OCI-LY7 (cell line): ENCODE data around the gene PRAC2. TPM values are rescaled to one million over a fixed set of nuclear protein-coding genes. Genes with fewer than 3 reads are reported as not detected.

Experiments used
- BruUV-seq: library from RNA; stranded (reverse); fragments of 400-500 nt; replicated peaks from 2 replicates; lab custom pipeline; 2021; lab: Mats Ljungman, UMichigan
- CTCF ChIA-PET: fragments of 300-600 bp; sonication (Branson Sonifier 250); formaldehyde crosslinking; loops from one replicate; lab custom pipeline; 2022; ENCODE audit warnings: antibody characterized with exemption; ENCODE audit not compliant: unreplicated experiment; lab: Charles Lee
- POLR2A ChIA-PET: fragments of 300-600 bp; sonication (Branson Sonifier 250); formaldehyde crosslinking; loops from one replicate; lab custom pipeline; 2022; ENCODE audit warnings: antibody characterized with exemption; lab: Charles Lee
- DNase-seq: peaks from one replicate; pipeline ENCODE4 v3.0.0-alpha.2; 2015; ENCODE audit warnings: low spot score
- H2AFZ ChIP-seq: fragments of 200-600 bp; sonication (generic), shearing (Covaris generic); 2 replicates; pipeline ENCODE4 v1.6.1; 2014; ENCODE audit warnings: mild to moderate bottlenecking, antibody characterized with exemption, low read length, moderate library complexity
- H3K27ac ChIP-seq: fragments of 200-600 bp; sonication (generic); 2 replicates; pipeline ENCODE4 v1.5.1; 2014; ENCODE audit warnings: mixed run types, low read depth, mild to moderate bottlenecking, moderate library complexity, low read length, inconsistent platforms; ENCODE audit not compliant: poor library complexity, severe bottlenecking
- H3K36me3 ChIP-seq: fragments of 200-600 bp; sonication (generic); 2 replicates; pipeline ENCODE4 v1.6.1; 2014; ENCODE audit warnings: mild to moderate bottlenecking, antibody characterized with exemption, low read length, moderate library complexity, mixed read lengths; ENCODE audit not compliant: insufficient read depth
- H3K4me1 ChIP-seq: fragments of 200-600 bp; sonication (generic); 2 replicates; pipeline ENCODE4 v1.5.1; 2014; ENCODE audit warnings: mild to moderate bottlenecking, low read length; ENCODE audit not compliant: insufficient read depth, poor library complexity, severe bottlenecking
- H3K4me2 ChIP-seq: fragments of 200-600 bp; sonication (generic); 2 replicates; pipeline ENCODE4 v1.6.1; 2014; ENCODE audit warnings: mild to moderate bottlenecking, low read length
- H3K4me3 ChIP-seq: fragments of 200-600 bp; sonication (generic); 2 replicates; pipeline ENCODE4 v1.5.1; 2014; ENCODE audit warnings: mild to moderate bottlenecking, low read depth, low read length; ENCODE audit not compliant: poor library complexity, severe bottlenecking
- H3K79me2 ChIP-seq: fragments of 200-600 bp; sonication (generic); 2 replicates; pipeline ENCODE4 v1.6.1; 2016; ENCODE audit warnings: low read depth, mild to moderate bottlenecking, low read length, moderate library complexity, mixed read lengths; ENCODE audit not compliant: insufficient read depth
- H3K9me2 ChIP-seq: fragments of 200-600 bp; sonication (generic); 2 replicates; pipeline ENCODE4 v1.6.1; 2016; ENCODE audit warnings: mild to moderate bottlenecking, low read length, mixed read lengths; ENCODE audit not compliant: insufficient read depth
- H3K9me3 ChIP-seq: fragments of 200-600 bp; sonication (generic); 2 replicates; pipeline ENCODE4 v1.6.1; 2014; ENCODE audit warnings: mild to moderate bottlenecking, mixed run types, low read length, mixed read lengths
- H4K20me1 ChIP-seq: fragments of 200-600 bp; sonication (generic); 2 replicates; pipeline ENCODE4 v1.6.1; 2014; ENCODE audit warnings: mild to moderate bottlenecking, antibody characterized with exemption, low read length, moderate library complexity, mixed read lengths; ENCODE audit not compliant: insufficient read depth
- EZH2phosphoT487 ChIP-seq: fragments of 200-600 bp; sonication (generic); IDR thresholded peaks from 2 replicates; pipeline ENCODE4 v1.6.1; 2018; ENCODE audit warnings: low read depth, borderline replicate concordance, mild to moderate bottlenecking, mixed run types, antibody characterized with exemption, low read length, moderate library complexity, mixed read lengths
- intact Hi-C: fragments of 100-400 bp; cut with micrococcal nuclease; formaldehyde crosslinking; loops from one replicate; pipeline ENCODE4 v1.10.0; 2022; ENCODE audit not compliant: unreplicated experiment
- total RNA-seq, 2 experiments: library from RNA; depleted of rRNA in 1 of 2; stranded (reverse); fragments of >200 nt in 1 of 2; shearing (Covaris generic) in 1 of 2; gene quantifications; 2 replicates each; pipeline ENCODE4 v1.2.3, GENCODE V29; 2014 to 2022
- TF ChIP-seq, protein P1 (sequence below): fragments of 200-600 bp; sonication (generic); conservative IDR thresholded peaks from 2 replicates; pipeline ENCODE4 v1.5.1; 2014; ENCODE audit warnings: mild to moderate bottlenecking, antibody characterized with exemption, low read length, moderate library complexity, mixed read lengths

PRAC2 gene
- total RNA-seq, 2 experiments from 2014 or later = not detected

DNA sequence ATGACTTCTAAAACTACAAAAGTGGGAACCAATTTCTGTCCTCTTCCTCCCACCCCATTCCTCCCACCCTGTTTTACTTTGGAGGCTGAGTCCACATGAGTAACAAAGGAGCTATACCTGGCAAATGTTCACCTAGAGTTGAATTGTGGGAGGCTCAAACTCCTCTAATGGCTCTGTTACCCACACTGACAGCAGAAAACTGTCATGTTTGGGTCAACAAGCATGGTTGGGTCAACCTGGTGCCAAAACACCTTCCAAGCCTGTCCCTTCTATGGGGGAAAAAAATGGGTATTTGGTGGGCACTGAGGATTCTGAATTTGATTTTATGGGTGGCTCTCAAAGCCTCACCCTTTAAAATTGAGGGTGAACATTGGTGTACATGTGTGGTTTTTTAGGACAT is 17.6 kb downstream of the PRAC2 start:
- Histone ChIP-seq H3K27ac (no peak overlapping the region), H2AFZ (no peak overlapping the region), H3K9me3 (no peaks in the 10 kb centered on the region), H3K4me2 (no peak overlapping the region), H3K4me1 (no peaks in the 10 kb centered on the region), H4K20me1 (no peaks in the 10 kb centered on the region), H3K36me3 (no peaks in the 10 kb centered on the region), H3K9me2 (no peaks in the 10 kb centered on the region), H3K4me3 (no peak overlapping the region), H3K79me2 (no peaks in the 10 kb centered on the region)
- no TSS peak for BruUV-seq
- POLR2A ChIA-PET = no interaction called here
- intact Hi-C loops = no loop called here
- CTCF ChIA-PET = no interaction called here
- TF ChIP-seq, protein P1, sequence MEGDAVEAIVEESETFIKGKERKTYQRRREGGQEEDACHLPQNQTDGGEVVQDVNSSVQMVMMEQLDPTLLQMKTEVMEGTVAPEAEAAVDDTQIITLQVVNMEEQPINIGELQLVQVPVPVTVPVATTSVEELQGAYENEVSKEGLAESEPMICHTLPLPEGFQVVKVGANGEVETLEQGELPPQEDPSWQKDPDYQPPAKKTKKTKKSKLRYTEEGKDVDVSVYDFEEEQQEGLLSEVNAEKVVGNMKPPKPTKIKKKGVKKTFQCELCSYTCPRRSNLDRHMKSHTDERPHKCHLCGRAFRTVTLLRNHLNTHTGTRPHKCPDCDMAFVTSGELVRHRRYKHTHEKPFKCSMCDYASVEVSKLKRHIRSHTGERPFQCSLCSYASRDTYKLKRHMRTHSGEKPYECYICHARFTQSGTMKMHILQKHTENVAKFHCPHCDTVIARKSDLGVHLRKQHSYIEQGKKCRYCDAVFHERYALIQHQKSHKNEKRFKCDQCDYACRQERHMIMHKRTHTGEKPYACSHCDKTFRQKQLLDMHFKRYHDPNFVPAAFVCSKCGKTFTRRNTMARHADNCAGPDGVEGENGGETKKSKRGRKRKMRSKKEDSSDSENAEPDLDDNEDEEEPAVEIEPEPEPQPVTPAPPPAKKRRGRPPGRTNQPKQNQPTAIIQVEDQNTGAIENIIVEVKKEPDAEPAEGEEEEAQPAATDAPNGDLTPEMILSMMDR = no peak
- no peak for TF ChIP-seq EZH2phosphoT487
- DNase-seq = no peak

DNA sequence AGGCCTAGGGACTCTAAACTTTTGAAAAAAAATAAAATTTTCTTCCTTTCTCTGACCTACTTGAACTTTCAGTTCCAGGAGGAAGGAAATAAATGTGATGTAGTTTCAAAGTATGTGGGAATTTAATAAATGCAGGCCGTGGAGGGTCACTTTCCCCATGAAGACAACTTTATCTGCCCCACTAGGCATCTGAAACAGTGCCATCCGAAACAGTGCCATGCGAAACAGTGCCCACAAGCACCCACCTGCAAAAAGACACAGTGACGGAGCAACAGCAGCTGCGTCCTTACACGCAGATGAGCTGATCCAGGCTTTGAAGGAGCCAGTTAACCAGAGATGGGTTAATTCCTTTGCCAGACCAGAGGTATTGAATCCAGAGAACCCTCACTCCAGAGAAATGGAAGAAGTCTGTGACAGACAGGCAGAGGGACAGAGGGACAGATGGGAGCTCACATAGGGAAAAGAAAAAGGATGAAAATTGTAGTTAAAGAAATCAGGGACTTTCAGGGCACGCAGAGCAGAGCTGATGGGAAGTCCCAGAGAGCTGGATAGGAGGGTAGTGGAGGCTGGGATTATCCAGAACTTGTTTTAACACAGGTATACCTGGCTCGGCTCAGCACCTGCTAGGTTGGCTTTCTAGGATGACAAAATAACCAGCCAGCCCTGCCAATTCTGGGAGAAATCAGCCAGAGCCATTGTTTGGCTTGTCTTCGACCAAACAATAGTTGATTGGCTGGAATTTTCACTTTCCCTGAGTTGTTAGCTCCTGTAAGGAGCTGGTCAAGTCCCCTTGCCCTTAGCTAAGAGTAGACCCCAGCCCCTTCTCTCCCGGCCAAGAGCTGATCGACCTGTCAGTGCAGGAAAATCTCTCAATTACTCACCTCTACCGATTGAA is 22.6 kb downstream of the PRAC2 start:
- CTCF ChIA-PET = no interaction called here
- intact Hi-C loops = no loop called here
- Histone ChIP-seq H4K20me1 (no peaks in the 10 kb centered on the region), H3K4me2 (no peak overlapping the region), H3K9me2 (no peaks in the 10 kb centered on the region), H3K27ac (no peak overlapping the region), H3K9me3 (no peaks in the 10 kb centered on the region), H2AFZ (no peak overlapping the region), H3K4me3 (no peak overlapping the region), H3K4me1 (no peaks in the 10 kb centered on the region), H3K79me2 (no peaks in the 10 kb centered on the region), H3K36me3 (no peaks in the 10 kb centered on the region)
- BruUV-seq = no TSS peak
- TF ChIP-seq EZH2phosphoT487 = 0 out of 2 replicates have a peak, but pooled peaks have one; percentile 30
- TF ChIP-seq, protein P1 = no peak
- POLR2A ChIA-PET = no interaction called here
- DNase-seq = no peak

DNA sequence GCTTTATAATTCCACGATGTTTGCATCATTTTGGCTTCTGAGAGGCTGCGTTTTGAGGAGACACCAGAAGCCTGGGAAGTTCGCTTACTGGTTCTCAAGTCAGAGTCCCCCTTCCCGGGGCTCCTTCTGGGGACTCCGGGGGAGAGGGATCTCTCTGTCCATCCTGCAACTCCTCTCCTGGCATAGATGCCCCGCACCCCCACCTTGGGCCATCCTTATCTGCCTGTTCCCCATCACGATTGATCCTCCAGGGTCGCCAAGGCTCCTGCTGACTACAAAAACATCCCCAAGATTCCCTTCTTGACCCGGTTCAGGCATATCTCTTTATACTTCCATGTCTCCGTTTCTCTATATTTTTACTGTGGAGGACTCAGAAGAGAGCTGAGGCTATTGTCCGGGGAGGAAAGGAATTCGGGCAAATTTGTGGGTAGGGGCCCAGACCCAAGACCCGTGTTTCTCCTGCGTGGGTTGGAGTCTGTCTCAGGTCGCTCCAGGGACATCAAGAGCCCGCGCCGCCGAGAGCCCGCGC is 24.0 kb downstream of the PRAC2 start:
- DNase-seq = no peak
- Histone ChIP-seq H3K4me2 (no peak overlapping the region), H4K20me1 (no peaks in the 10 kb centered on the region), H3K36me3 (no peaks in the 10 kb centered on the region), H3K4me1 (no peaks in the 10 kb centered on the region), H3K79me2 (no peaks in the 10 kb centered on the region), H3K9me2 (no peaks in the 10 kb centered on the region), H2AFZ (no peak overlapping the region), H3K9me3 (no peaks in the 10 kb centered on the region), H3K27ac (no peak overlapping the region), H3K4me3 (no peak overlapping the region)
- no TSS peak for BruUV-seq
- intact Hi-C loops = no loop called here
- POLR2A ChIA-PET = no interaction called here
- CTCF ChIA-PET = no interaction called here
- TF ChIP-seq, protein P1 = no peak
- no peak for TF ChIP-seq EZH2phosphoT487
